Measurements from ENCODE around the gene GNG5.

DNA sequence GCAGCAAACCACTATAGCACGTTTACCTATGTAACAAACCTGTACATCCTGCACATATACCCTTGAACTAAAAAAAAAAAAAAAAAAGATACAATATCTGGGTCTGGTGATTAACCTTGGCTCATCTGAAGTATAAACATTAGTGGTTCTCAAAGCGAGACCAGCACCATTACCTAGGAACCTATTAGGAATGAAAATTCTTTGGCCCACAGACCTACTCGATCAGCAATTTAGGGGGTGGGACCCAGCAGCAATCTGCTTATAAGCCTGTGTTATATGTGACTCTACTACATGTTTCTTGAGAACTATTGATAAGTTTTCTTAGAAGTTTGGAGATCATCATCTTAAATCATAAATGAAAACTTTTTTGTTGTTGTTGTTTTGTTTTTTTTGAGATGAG is 9.9 kb downstream of the GNG5 start:
- TF ChIP-seq BHLHE40 (IDR thresholded peaks at IDR 0.05; ENCODE audit: borderline replicate concordance): no peak
- no peak for TF ChIP-seq ELF4 (IDR thresholded peaks at IDR 0.05)
- TF ChIP-seq ZNF384 (IDR thresholded peaks at IDR 0.05): no peak
- TF ChIP-seq FOXK2 (IDR thresholded peaks at IDR 0.05): no peak
- TF ChIP-seq FOXM1 (IDR thresholded peaks at IDR 0.05; ENCODE audit: borderline replicate concordance): no peak
- TF ChIP-seq LEF1 (IDR thresholded peaks at IDR 0.05; ENCODE audit: borderline replicate concordance): no peak
